GM13977 (cell line): ENCODE measurements around the gene GSTA2.

Experiments
- DNase-seq: peaks from one replicate; pipeline ENCODE4 v3.0.0; 2012; ENCODE audit warnings: low spot score
- in situ Hi-C: fragments of 300-500 bp; cut with MboI; formaldehyde crosslinking; loops from one replicate; pipeline ENCODE4 v1.12.0; 2022; ENCODE audit warnings: low sequenced_read_pairs, low pct_unique_long_range_greater_than_20kb, mixed read lengths, inconsistent platforms; ENCODE audit not compliant: unreplicated experiment
- TF ChIP-seq, protein P1 (sequence below): IDR thresholded peaks from 2 replicates; pipeline ENCODE4 v1.5.1; 2012; ENCODE audit warnings: mild to moderate bottlenecking, control low read depth; ENCODE audit not compliant: insufficient read depth; ENCODE audit errors: extremely low read depth, missing control alignments

GSTA2 gene

DNA sequence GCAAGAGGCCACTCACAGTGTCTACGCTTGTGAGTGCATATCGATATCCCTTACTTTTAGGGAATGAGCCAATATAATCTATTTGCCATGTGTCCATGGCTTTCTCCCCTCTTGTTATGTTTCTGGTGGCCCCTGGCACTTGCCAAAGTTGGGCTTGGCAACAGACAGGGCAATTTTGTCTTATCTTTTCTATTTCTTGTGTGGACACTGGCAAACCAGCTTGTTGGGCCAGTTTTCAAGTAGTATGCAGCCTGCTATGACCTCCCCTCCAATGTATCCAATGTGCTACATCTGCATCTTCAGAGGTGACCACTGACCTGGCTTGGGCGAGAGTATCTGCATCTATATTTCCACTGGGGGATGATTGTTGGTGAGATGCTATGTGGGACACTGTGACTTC lies 29.2 kb downstream of the GSTA2 start:
- no peak for DNase-seq
- in situ Hi-C loops, result no loop called here
- TF ChIP-seq, protein P1, sequence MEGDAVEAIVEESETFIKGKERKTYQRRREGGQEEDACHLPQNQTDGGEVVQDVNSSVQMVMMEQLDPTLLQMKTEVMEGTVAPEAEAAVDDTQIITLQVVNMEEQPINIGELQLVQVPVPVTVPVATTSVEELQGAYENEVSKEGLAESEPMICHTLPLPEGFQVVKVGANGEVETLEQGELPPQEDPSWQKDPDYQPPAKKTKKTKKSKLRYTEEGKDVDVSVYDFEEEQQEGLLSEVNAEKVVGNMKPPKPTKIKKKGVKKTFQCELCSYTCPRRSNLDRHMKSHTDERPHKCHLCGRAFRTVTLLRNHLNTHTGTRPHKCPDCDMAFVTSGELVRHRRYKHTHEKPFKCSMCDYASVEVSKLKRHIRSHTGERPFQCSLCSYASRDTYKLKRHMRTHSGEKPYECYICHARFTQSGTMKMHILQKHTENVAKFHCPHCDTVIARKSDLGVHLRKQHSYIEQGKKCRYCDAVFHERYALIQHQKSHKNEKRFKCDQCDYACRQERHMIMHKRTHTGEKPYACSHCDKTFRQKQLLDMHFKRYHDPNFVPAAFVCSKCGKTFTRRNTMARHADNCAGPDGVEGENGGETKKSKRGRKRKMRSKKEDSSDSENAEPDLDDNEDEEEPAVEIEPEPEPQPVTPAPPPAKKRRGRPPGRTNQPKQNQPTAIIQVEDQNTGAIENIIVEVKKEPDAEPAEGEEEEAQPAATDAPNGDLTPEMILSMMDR, result no peak

DNA sequence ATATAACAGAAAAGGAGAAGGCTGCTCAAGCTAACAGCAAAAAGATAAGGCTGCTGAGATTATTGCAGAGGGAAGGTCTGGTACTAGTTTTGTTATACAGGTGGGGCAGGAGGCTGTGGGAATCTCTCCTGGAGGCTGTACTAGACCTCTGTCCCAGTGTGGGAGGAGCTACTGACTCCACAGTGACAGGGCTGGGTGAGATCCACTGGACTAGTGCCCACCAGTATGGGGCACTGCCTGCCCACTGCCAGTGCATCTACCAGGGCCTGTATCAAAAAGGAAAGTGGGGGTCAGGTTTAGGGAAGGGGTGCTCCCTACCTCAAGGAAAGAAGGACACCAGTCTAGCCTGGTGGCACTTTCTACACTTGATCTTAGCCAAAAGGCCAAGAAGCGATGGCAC lies 30.1 kb downstream of the GSTA2 start:
- DNase-seq, result no peak
- TF ChIP-seq, protein P1, result no peak
- in situ Hi-C loops, result no loop called here

DNA sequence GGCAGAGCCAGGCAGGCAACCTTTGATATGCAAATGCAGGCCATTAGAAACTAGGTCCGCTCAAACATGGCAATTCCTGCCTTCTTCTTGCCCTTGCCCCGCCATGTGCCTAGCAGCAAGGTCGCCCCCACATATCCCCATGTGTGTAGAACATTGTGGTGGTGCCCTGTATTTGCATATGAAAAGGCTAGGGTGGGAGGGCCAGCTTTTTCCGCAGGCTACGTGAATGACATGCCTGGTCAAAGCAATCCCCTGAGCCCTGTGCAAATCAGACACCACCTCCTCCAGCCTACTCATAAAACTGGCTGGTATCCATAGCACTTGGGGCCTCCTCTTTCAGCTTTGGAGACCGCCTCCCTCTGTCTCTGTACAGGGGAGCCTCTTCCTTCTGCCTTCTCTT lies 31.6 kb downstream of the GSTA2 start:
- no peak for DNase-seq
- TF ChIP-seq, protein P1, result no peak
- in situ Hi-C loops, result no loop called here

DNA sequence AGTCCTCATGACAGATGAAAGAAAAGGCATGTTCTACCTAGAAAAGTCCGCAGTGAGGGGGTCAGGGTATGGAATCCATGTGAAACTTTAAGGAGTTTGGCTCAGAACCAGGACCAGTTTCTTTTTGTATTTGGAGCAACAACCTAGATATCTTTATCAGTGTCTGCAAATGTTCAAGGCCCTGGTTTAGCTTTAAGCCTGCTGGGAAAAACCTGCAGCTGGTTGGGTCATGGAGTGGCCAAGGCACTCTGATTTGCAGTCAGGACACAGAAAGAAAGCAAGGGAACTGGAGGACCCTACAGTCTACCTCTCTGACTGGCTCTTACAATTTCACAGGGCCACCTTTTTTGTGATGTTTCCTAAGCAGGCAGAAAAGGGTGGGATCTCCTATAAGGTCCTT lies 33.7 kb downstream of the GSTA2 start:
- TF ChIP-seq, protein P1, result no peak
- DNase-seq, result no peak
- in situ Hi-C loops, result no loop called here

DNA sequence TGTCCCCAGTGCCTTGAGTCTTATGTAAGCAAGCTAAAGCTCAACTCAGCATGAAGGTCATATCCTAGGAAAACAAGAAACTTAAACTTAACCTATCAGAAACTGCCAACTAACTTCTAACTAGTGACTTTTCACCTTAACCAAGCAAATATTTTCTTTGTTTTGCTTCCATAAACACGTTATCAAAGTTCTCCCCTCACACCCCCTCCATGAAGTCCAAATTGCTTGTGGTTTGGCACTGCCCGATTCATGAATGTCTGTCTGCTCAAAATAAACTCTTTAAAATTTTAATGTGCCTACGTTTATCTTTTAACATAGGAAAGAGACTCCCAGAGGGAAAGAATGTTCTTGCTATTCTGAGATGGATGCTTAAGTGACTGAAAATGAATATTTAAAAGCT lies 34.9 kb downstream of the GSTA2 start:
- DNase-seq, result no peak

DNA sequence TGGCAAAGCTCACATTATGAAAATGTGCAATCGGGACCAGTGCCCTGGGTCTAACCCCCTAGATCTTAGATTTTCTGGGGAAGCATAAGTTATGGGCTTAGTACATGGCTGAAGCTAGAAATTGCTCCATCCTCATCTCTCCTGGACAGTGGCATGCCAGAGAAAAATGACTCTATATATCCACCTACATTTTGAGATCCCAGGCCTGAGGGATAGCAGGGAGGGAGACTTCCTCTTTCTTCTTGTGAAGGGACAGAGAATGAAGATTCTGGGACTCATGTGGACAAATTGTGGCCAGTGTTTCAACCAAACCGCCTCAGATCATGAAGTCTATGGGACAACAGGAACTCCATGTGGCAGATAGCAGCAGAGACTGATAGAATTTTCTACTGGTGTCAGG lies 35.4 kb downstream of the GSTA2 start:
- in situ Hi-C loops, result no loop called here
- DNase-seq, result no peak
- TF ChIP-seq, protein P1, result no peak

More for the DNA sequence above, 34.9 kb downstream of the GSTA2 start:
- in situ Hi-C loops, result no loop called here
- TF ChIP-seq, protein P1, result no peak
